Activated CD4-positive, alpha-beta T cell treated with anti-CD3 and anti-CD28 coated beads, Interleukin-2, amount 10 ng/mL, durations not matched to agents 7 days and 5 days (primary cell): ENCODE results near the gene DNASE1L2. TPM values are rescaled to one million over a fixed set of nuclear protein-coding genes. Genes with fewer than 3 reads are reported as not detected.

Experiments
- CTCF ChIA-PET: fragments of 350-600 bp; sonication (Branson Sonifier 250); formaldehyde crosslinking; loops from one replicate; lab custom pipeline; 2021; ENCODE audit warnings: antibody characterized with exemption; lab: Charles Lee
- POLR2A ChIA-PET: fragments of 350-600 bp; sonication (Branson Sonifier 250); formaldehyde crosslinking; loops from one replicate; lab custom pipeline; 2021; ENCODE audit warnings: antibody characterized with exemption; lab: Charles Lee
- DNase-seq: peaks from one replicate; pipeline ENCODE4 v3.0.0-alpha.2; 2020
- H3K27ac Mint-ChIP-seq: one replicate; pipeline ENCODE4 v1.8.0; 2021; ENCODE audit warnings: mild to moderate bottlenecking, moderate library complexity, mixed read lengths
- H3K27me3 Mint-ChIP-seq: one replicate; pipeline ENCODE4 v1.8.0; 2021; ENCODE audit warnings: mixed read lengths
- H3K36me3 Mint-ChIP-seq: one replicate; pipeline ENCODE4 v1.8.0; 2021; ENCODE audit warnings: low read depth, mixed read lengths
- H3K4me1 Mint-ChIP-seq: one replicate; pipeline ENCODE4 v1.8.0; 2021; ENCODE audit warnings: mixed read lengths
- H3K4me3 Mint-ChIP-seq: one replicate; pipeline ENCODE4 v1.8.0; 2021; ENCODE audit warnings: mild to moderate bottlenecking, moderate library complexity, mixed read lengths
- H3K9me3 Mint-ChIP-seq: one replicate; pipeline ENCODE4 v1.8.0; 2021; ENCODE audit warnings: mixed read lengths
- total RNA-seq, 2 experiments: library from RNA; stranded (reverse); gene quantifications; one replicate each; pipeline ENCODE4 v1.2.3, GENCODE V29; 2021

DNASE1L2 gene
- total RNA-seq: 1 to 10 TPM; 2.0 to 3.4 TPM

DNA sequence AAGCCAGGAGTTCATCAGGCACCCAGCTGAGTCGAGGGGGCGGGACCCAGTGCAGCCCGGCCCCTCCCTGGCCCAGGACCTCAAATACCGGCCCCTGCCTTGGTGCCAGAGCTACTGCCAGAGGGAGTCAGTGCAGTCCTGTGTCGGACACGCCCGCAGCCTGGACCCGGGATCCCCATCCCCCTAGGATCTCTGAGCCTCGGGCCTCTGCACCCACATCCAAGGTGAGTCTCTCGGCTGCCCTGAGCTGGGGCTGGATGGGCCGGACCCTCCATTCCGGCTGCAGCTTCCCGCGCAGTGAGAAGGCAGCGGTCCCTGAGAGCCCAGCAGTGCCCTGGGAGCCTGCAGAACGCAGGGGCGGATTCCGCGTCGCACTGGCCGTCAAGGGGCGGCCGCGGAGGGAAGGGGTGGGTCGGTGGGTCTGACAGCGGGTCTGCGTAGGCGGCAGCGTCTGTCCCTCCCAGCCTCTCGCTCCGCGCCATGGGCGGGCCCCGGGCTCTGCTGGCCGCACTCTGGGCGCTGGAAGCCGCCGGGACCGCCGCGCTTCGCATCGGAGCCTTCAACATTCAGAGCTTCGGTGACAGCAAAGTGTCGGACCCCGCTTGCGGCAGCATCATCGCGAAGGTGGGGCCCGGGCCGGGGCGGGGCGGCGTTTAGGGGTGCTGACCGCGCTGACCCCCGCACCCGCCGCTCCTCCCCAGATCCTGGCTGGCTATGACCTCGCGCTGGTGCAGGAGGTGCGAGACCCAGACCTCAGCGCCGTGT, at the start of gene DNASE1L2:
Gene DNASE1L2 (plus strand): TSS at position 108 of the 765 bp plus-strand sequence. CDS start 373 bp downstream, at position 481.
- POLR2A ChIA-PET: no interaction called here
- H3K27ac Mint-ChIP-seq: no peak within 1 kb of the TSS
- no peak for DNase-seq
- no peak within 1 kb of the TSS for H3K4me3 Mint-ChIP-seq
- H3K4me1 Mint-ChIP-seq: no peaks in the 10 kb centered on the region
- no peaks in the 10 kb centered on the region for H3K27me3 Mint-ChIP-seq
- CTCF ChIA-PET: interaction anchor here (1.0 to 1.5 kb wide), 2 partner anchors 15 to 19 kb away, joined by 3 to 5 read pairs; partner anchors contain the start of gene ECI1
- H3K36me3 Mint-ChIP-seq: peaks cover 7% of the 10 kb centered on the region
- H3K9me3 Mint-ChIP-seq: no peaks in the 10 kb centered on the region

- Mint-ChIP-seq H3K4me1 (no peaks in the 10 kb centered on the region), H3K9me3 (no peaks in the 10 kb centered on the region), H3K27me3 (no peaks in the 10 kb centered on the region), H3K36me3 (no peaks in the 10 kb centered on the region), H3K4me3 (no peak overlapping the region), H3K27ac (no peak overlapping the region)
- POLR2A ChIA-PET: no interaction called here
- CTCF ChIA-PET: no interaction called here
- no peak for DNase-seq
Observed at GRCh38 chr16:2186505-2186904, 49.7 kb upstream of the DNASE1L2 start.

GRCh38 chr16:2187212-2187611, 49.0 kb upstream of the DNASE1L2 start:
- no peaks in the 10 kb centered on the region for H3K4me1 Mint-ChIP-seq
- H3K27ac Mint-ChIP-seq: no peak overlapping the region
- no peaks in the 10 kb centered on the region for H3K9me3 Mint-ChIP-seq
- POLR2A ChIA-PET: no interaction called here
- no peaks in the 10 kb centered on the region for H3K36me3 Mint-ChIP-seq
- H3K27me3 Mint-ChIP-seq: no peaks in the 10 kb centered on the region
- no peak overlapping the region for H3K4me3 Mint-ChIP-seq
- DNase-seq: no peak
- CTCF ChIA-PET: no interaction called here

- H3K36me3 Mint-ChIP-seq: no peaks in the 10 kb centered on the region
- H3K4me1 Mint-ChIP-seq: no peaks in the 10 kb centered on the region
- no peaks in the 10 kb centered on the region for H3K27me3 Mint-ChIP-seq
- ChIA-PET POLR2A (no interaction called here), CTCF (interaction anchor here (0.7 kb wide), 1 partner anchor 248 kb away, joined by 3 read pairs; no protein-coding TSS in a partner anchor)
- H3K9me3 Mint-ChIP-seq: no peaks in the 10 kb centered on the region
- H3K4me3 Mint-ChIP-seq: no peak overlapping the region
- DNase-seq: no peak
- H3K27ac Mint-ChIP-seq: no peak overlapping the region
Observed at GRCh38 chr16:2188395-2188794, 47.8 kb upstream of the DNASE1L2 start.

DNA sequence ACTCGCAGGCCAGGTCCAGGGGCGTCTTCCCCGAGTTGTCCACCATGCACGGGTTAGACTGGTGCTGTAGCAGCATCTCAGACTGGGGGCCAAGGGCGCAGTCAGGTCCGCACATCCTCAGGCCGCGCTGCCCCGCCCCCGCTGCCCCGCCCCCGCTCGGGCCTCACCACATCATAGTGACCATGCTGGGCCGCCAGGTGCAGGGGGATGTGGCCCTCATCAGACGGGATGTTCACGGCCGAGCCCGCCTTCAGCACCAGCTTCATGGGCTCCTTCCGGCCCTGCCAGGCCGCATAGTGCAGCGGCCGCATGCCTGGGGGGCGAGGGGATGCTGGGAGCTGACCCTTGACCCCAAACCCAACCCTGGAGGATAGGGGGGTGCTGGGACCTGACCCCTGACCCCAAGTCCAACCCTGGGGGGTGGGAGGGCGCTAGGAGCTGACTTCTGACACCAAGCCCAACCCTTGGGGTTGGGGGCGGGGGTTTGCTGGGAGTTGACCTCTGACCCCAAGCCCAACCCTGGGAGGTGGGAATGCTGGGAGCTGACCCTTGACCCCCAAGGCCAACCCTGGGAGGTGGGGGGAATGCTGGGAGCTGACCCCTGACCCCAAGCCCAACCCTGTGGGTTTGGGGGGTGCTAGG, 46.9 kb upstream of the DNASE1L2 start:
- H3K4me3 Mint-ChIP-seq: no peak overlapping the region
- H3K36me3 Mint-ChIP-seq: no peaks in the 10 kb centered on the region
- POLR2A ChIA-PET: no interaction called here
- no peaks in the 10 kb centered on the region for H3K4me1 Mint-ChIP-seq
- CTCF ChIA-PET: no interaction called here
- peaks cover 4% of the 10 kb centered on the region for H3K27me3 Mint-ChIP-seq
- no peaks in the 10 kb centered on the region for H3K9me3 Mint-ChIP-seq
- no peak overlapping the region for H3K27ac Mint-ChIP-seq
- no peak for DNase-seq

DNA sequence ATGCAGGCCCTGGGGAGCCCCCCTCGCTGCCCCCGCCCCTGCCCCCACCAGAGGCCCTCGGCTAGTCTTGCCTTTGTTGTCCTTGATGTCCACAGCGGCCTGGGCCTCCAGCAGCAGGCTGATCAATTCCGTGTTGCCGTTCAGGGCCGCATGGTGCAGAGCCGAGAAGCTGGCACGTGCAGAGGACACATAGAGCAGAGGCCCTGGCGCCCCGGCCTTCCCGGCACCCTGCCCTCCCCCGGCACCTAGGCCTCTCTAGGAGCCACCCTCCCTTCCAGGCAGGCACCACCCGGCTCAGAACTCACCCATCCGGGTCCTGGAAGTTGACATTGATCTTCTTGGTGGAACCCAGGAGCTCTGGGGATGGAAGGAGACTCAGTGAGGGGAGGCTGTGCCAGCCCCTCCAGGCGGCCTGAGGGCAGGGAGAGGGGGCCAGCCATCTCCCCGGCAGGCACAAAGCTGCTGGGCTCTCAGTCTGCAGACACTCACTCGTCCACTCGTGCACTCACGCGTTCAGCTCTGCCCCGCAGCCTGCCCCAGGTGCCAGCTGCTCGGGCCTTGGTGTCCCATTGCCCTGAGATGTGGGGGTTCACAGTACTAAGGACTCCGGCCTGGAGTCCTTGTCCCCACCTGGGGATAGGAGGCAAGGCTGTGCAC, 46.1 kb upstream of the DNASE1L2 start:
- Mint-ChIP-seq H3K36me3 (no peaks in the 10 kb centered on the region), H3K27ac (no peak overlapping the region), H3K4me1 (peaks cover 4% of the 10 kb centered on the region), H3K9me3 (no peaks in the 10 kb centered on the region), H3K27me3 (peaks cover 12% of the 10 kb centered on the region), H3K4me3 (no peak overlapping the region)
- no peak for DNase-seq
- ChIA-PET POLR2A (no interaction called here), CTCF (no interaction called here)

GRCh38 chr16:2190659-2191445, 45.4 kb upstream of the DNASE1L2 start:
- H3K36me3 Mint-ChIP-seq: no peaks in the 10 kb centered on the region
- no peak for DNase-seq
- peaks cover 17% of the 10 kb centered on the region for H3K27me3 Mint-ChIP-seq
- ChIA-PET CTCF (interaction anchor here (0.8 kb wide), 1 partner anchor 12 kb away, joined by 3 read pairs; no protein-coding TSS in a partner anchor), POLR2A (no interaction called here)
- H3K4me3 Mint-ChIP-seq: no peak overlapping the region
- H3K27ac Mint-ChIP-seq: no peak overlapping the region
- peaks cover 4% of the 10 kb centered on the region for H3K4me1 Mint-ChIP-seq
- H3K9me3 Mint-ChIP-seq: no peaks in the 10 kb centered on the region

GRCh38 chr16:2191446-2191706, 44.9 kb upstream of the DNASE1L2 start:
- no peak for DNase-seq
- Mint-ChIP-seq H3K9me3 (no peaks in the 10 kb centered on the region), H3K36me3 (no peaks in the 10 kb centered on the region), H3K27me3 (peaks cover 17% of the 10 kb centered on the region), H3K4me3 (no peak overlapping the region), H3K27ac (no peak overlapping the region), H3K4me1 (peaks cover 4% of the 10 kb centered on the region)
- ChIA-PET POLR2A (no interaction called here), CTCF (interaction anchor here (0.8 kb wide), 1 partner anchor 11 kb away, joined by 3 read pairs; no protein-coding TSS in a partner anchor)

- Mint-ChIP-seq H3K27me3 (peaks cover 36% of the 10 kb centered on the region), H3K4me3 (no peak overlapping the region), H3K36me3 (no peaks in the 10 kb centered on the region), H3K4me1 (peaks cover 4% of the 10 kb centered on the region), H3K27ac (no peak overlapping the region), H3K9me3 (no peaks in the 10 kb centered on the region)
- DNase-seq: peak; percentile 31
- ChIA-PET CTCF (interaction anchor here (1.0 to 2.0 kb wide), 10 partner anchors 9 to 294 kb away, joined by 3 to 9 read pairs (median 4); partner anchors contain the start of genes CCNF, ECI1 and TRAF7), POLR2A (no interaction called here)
Observed at GRCh38 chr16:2194166-2194834, 41.9 kb upstream of the DNASE1L2 start.

GRCh38 chr16:2194852-2195321, 41.4 kb upstream of the DNASE1L2 start:
- no peaks in the 10 kb centered on the region for H3K9me3 Mint-ChIP-seq
- peaks cover 37% of the 10 kb centered on the region for H3K27me3 Mint-ChIP-seq
- H3K36me3 Mint-ChIP-seq: no peaks in the 10 kb centered on the region
- ChIA-PET CTCF (interaction anchor here (1.0 to 2.0 kb wide), 10 partner anchors 8 to 293 kb away, joined by 3 to 9 read pairs (median 4); partner anchors contain the start of genes CCNF, ECI1 and TRAF7), POLR2A (no interaction called here)
- H3K27ac Mint-ChIP-seq: no peak overlapping the region
- H3K4me1 Mint-ChIP-seq: peaks cover 4% of the 10 kb centered on the region
- peak overlapping the region; percentile 37 for H3K4me3 Mint-ChIP-seq
- DNase-seq: peak; percentile 60

GRCh38 chr16:2195322-2196161, 40.7 kb upstream of the DNASE1L2 start:
- DNase-seq: no peak
- POLR2A ChIA-PET: no interaction called here
- Mint-ChIP-seq H3K36me3 (no peaks in the 10 kb centered on the region), H3K4me1 (peaks cover 4% of the 10 kb centered on the region), H3K9me3 (no peaks in the 10 kb centered on the region), H3K27ac (no peak overlapping the region), H3K4me3 (no peak overlapping the region), H3K27me3 (peaks cover 40% of the 10 kb centered on the region)
- CTCF ChIA-PET: interaction anchor here (1.0 to 2.0 kb wide), 9 partner anchors 10 to 293 kb away, joined by 3 to 9 read pairs (median 4); partner anchors contain the start of genes CCNF, ECI1 and TRAF7
